ENCODE results near the gene GTF2I.
"Not testable (repeated sequence)": the region's sequence is repeated elsewhere in the genome, so short reads cannot be mapped to it uniquely, and the experiment has no call there.

Gene GTF2I

GRCh38 chr7:74781746-74782145, 124.2 kb downstream of the GTF2I start:
- not testable (repeated sequence) for DNase-seq

DNA sequence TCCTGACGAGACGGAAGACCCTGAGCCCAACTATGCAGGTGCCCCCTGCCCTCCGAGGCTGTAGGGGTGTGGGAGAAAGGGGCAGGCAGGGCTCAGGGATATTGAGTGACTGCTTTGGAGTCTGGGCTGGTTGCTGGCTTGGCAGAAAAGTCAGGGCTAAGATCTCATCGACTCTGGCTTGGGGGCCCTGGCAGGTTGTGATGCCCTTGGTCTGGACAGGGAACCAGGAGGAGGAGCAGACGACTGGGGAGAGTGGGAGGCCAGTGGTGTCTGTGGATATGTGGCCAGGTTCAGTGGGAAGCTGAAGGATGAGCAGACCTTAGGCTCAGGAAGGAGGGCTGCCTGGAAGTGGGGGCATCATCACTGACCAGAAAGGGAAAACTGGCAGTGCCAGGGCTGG, 126.1 kb downstream of the GTF2I start:
- not testable (repeated sequence) for DNase-seq

DNA sequence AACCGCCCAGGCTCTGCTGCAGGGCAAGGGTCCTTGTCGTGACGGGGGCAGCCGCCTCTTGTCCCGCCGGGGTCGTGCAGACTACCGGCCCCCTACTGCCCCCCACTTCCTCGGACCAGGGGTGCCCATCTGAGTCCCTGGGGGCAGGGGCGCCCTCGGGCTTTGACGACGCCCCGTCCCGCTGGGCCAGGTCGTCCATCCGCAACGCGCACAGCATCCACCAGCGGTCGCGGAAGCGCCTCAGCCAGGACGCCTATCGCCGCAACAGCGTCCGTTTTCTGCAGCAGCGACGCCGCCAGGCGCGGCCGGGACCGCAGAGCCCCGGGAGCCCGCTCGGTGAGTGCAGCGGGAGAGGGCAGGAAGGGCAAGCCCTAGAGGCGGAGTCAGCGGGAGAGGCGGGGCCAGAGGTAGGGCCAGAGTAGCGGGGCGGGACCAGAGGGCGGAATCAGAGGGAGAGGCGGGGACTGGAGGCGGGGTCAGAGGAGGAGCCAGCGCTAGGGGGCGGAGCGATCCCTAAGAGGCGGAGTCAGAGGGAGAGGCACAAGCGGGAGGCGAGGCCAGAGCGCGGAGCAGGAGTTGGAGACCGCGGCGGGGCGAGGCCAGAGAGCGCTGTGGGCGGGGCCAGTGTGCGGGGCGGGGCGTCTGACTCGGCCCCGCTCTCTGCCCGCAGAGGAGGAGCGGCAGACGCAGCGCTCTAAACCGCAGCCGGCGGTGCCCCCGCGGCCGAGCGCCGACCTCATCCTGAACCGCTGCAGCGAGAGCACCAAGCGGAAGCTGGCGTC, 131.0 kb downstream of the GTF2I start:
- peak; percentile 69 for DNase-seq

DNA sequence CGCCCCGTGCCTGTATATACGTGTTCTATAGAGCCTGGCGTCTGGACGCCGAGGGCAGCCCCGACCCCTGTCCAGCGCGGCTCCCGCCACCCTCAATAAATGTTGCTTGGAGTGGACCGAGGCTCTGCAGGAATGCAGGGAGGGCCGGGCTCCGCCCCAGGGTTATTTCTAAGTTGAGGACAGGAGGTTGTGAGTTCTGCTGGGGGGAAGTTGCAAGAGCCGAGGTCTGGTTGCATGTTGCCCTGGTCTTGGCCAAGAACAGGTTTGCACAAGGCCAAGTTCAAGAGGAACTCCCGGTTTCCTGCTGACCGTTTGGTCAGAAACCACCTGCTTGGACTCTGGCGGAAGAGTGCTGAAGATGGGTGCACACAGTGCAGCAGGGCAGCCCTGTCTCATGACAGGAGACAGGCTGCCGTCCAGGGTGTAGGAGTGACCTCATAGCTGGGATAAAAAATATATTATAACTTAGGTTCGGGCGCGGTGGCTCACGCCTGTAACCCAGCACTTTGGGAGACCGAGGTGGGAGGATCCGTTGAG, 131.8 kb downstream of the GTF2I start:
- not testable (repeated sequence) for DNase-seq

GRCh38 chr7:74797848-74798622, 140.5 kb downstream of the GTF2I start:
- not testable (repeated sequence) for DNase-seq

GRCh38 chr7:74798644-74799043, 141.1 kb downstream of the GTF2I start:
- DNase-seq = not testable (repeated sequence)
